Neural cell (in vitro differentiated cells): ENCODE results near the gene TCP10L.

Source experiments
- CTCF ChIP-seq: fragments of 450-650 bp; IDR thresholded peaks from 2 replicates; pipeline ENCODE4 v1.5.1; 2014; ENCODE audit warnings: antibody characterized with exemption, mild to moderate bottlenecking, moderate library complexity; ENCODE audit not compliant: poor library complexity, severe bottlenecking
- EZH2 ChIP-seq: fragments of 200-600, 300-800 bp; shearing (Covaris generic), sonication (generic); IDR thresholded peaks from 2 replicates; pipeline ENCODE4 v1.6.1; 2014; ENCODE audit warnings: antibody characterized with exemption, low read length, borderline replicate concordance, mild to moderate bottlenecking; ENCODE audit not compliant: insufficient read depth, poor library complexity, severe bottlenecking
- MXI1 ChIP-seq: fragments of 450-650 bp; conservative IDR thresholded peaks from 2 replicates; pipeline ENCODE4 v1.6.1; 2014; ENCODE audit warnings: antibody characterized with exemption, mild to moderate bottlenecking; ENCODE audit not compliant: poor library complexity, severe bottlenecking
- POLR2AphosphoS5 ChIP-seq: IDR thresholded peaks from 2 replicates; pipeline ENCODE4 v1.6.1; 2012
- TAF1 ChIP-seq: IDR thresholded peaks from 2 replicates; pipeline ENCODE4 v1.6.1; 2012; ENCODE audit warnings: low read depth

GRCh38 chr21:32523988-32524719 is 61.2 kb downstream of the TCP10L start:
- no peak for TF ChIP-seq POLR2AphosphoS5
- no peak for TF ChIP-seq CTCF
- no peak for TF ChIP-seq MXI1
- no peak for TF ChIP-seq TAF1
- TF ChIP-seq EZH2: no peak
